Naive thymus-derived CD4-positive, alpha-beta T cell (primary cell): ENCODE data around the gene C1orf198. TPM values are rescaled to one million over a fixed set of nuclear protein-coding genes. Genes with fewer than 3 reads are reported as not detected.

ENCODE experiments used
- ATAC-seq: fragments of 150-1000 bp; cut with Tn5 transposase; 2 replicates; pipeline ENCODE4 v1.10.0; 2021; ENCODE audit warnings: mild to moderate bottlenecking, moderate library complexity
- CTCF ChIA-PET: fragments of 350-600 bp; sonication (Branson Sonifier 250); formaldehyde crosslinking; loops from one replicate; lab custom pipeline; 2021; ENCODE audit warnings: antibody characterized with exemption; lab: Charles Lee
- POLR2A ChIA-PET: fragments of 350-600 bp; sonication (Branson Sonifier 250); formaldehyde crosslinking; loops from one replicate; lab custom pipeline; 2021; ENCODE audit warnings: antibody characterized with exemption, inconsistent platforms; lab: Charles Lee
- DNase-seq, 9 donors: peaks; one replicate each; pipeline versions ENCODE4 v3.0.0 to v3.0.0-alpha.2; 2020 to 2022; ENCODE audit warnings: mixed read lengths in 1 of 9
- H3K27ac ChIP-seq: one replicate; pipeline ENCODE4 v1.7.0; 2013; ENCODE audit warnings: mild to moderate bottlenecking, low read depth, low read length, moderate library complexity
- H3K27me3 ChIP-seq, 2 donors: one replicate each; pipeline ENCODE4 v1.7.0; 2013; ENCODE audit warnings: low read length in 2 of 2, mild to moderate bottlenecking in 2 of 2, moderate library complexity in 2 of 2; ENCODE audit not compliant: control insufficient read depth in 2 of 2, insufficient read depth in 2 of 2
- H3K36me3 ChIP-seq, 3 experiments: 1 replicate in 2 of 3; 2 replicates in 1 of 3; pipeline ENCODE4 v1.7.0; 2013; ENCODE audit warnings: low read length in 3 of 3, mild to moderate bottlenecking in 3 of 3, moderate library complexity in 1 of 3; ENCODE audit not compliant: insufficient read depth in 3 of 3, control insufficient read depth in 2 of 3
- H3K4me1 ChIP-seq, 2 donors: one replicate each; pipeline ENCODE4 v1.7.0; 2013; ENCODE audit warnings: low read length in 2 of 2, mild to moderate bottlenecking in 2 of 2, moderate library complexity in 1 of 2; ENCODE audit not compliant: control insufficient read depth in 2 of 2, insufficient read depth in 2 of 2
- H3K4me3 ChIP-seq: 2 replicates; pipeline ENCODE4 v1.7.0; 2013; ENCODE audit warnings: mild to moderate bottlenecking, low read length
- H3K9me3 ChIP-seq, 3 experiments: 1 replicate in 2 of 3; 2 replicates in 1 of 3; pipeline ENCODE4 v1.7.0; 2013; ENCODE audit warnings: low read length in 3 of 3; ENCODE audit not compliant: control insufficient read depth in 2 of 3
- H3K27ac Mint-ChIP-seq, 9 donors: one replicate each; pipeline ENCODE4 v1.8.0; 2020 to 2022; ENCODE audit warnings: mixed read lengths in 9 of 9, mild to moderate bottlenecking in 8 of 9, moderate library complexity in 5 of 9, inconsistent platforms in 2 of 9
- H3K27me3 Mint-ChIP-seq, 5 donors: one replicate each; pipeline ENCODE4 v1.8.0; 2021 to 2022; ENCODE audit warnings: mixed read lengths in 5 of 5, mild to moderate bottlenecking in 1 of 5
- H3K36me3 Mint-ChIP-seq, 5 donors: one replicate each; pipeline ENCODE4 v1.8.0; 2020 to 2022; ENCODE audit warnings: mixed read lengths in 5 of 5, mild to moderate bottlenecking in 3 of 5, inconsistent platforms in 1 of 5
- H3K4me1 Mint-ChIP-seq, 7 donors: one replicate each; pipeline ENCODE4 v1.8.0; 2020 to 2022; ENCODE audit warnings: mixed read lengths in 7 of 7, mild to moderate bottlenecking in 3 of 7, inconsistent platforms in 1 of 7
- H3K4me3 Mint-ChIP-seq, 10 donors: one replicate each; pipeline ENCODE4 v1.8.0; 2020 to 2022; ENCODE audit warnings: mild to moderate bottlenecking in 10 of 10, mixed read lengths in 10 of 10, moderate library complexity in 6 of 10, inconsistent platforms in 2 of 10
- H3K9me3 Mint-ChIP-seq, 11 donors: one replicate each; pipeline ENCODE4 v1.8.0; 2020 to 2022; ENCODE audit warnings: mixed read lengths in 11 of 11, mild to moderate bottlenecking in 4 of 11, inconsistent platforms in 1 of 11, moderate library complexity in 1 of 11
- intact Hi-C, 2 donors: fragments of 100-400 bp; cut with micrococcal nuclease; formaldehyde crosslinking; loops; one replicate each; pipeline ENCODE4 v1.15.1; 2023
- polyA plus RNA-seq, 2 donors: library from polyadenylated mRNA; unstranded; fragments of 300-500 nt; fragmentation: Illumina TruSeq; gene quantifications; one replicate each; pipeline ENCODE4 v1.2.3, GENCODE V29; 2021
- total RNA-seq, 6 experiments: library from RNA in 5 of 6; stranded (reverse) in 5 of 6; gene quantifications; 1 replicate in 5 of 6; 2 replicates in 1 of 6; pipeline ENCODE4 v1.2.3 and lab custom pipeline; 2021 to 2026

C1orf198 gene
- total and polyA plus RNA-seq, 7 experiments from 2014 or later = 2.9 to 8.1 (median 4.4) TPM

DNA sequence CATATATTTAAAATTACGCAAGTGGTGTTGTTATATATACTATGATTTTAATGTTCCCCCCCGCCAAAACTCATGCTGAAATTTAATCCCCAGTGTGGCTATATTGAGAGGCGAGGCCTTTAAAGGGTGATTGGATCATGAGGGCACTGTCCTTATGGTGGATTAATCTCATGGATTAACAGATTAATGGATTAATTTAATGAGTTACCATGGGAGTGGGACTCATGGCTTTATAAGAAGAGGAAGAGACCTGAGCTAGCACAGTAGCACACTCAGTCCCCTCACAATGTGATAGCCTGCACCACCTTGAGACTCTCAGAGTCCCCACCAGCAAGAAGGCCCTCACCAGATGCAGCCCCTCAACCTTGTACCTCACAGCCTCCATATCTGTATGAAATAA, 34.8 kb downstream of the C1orf198 start:
- H3K27me3 ChIP-seq = no peaks in the 10 kb centered on the region
- peaks cover 0 to under 1% (median 0%) of the 10 kb centered on the region in 3 experiments for H3K36me3 ChIP-seq
- intact Hi-C loops = no loop called here
- ChIA-PET POLR2A (no interaction called here), CTCF (no interaction called here)
- H3K4me1 Mint-ChIP-seq = no peaks in the 10 kb centered on the region
- peaks cover 0 to 11% (median 10%) of the 10 kb centered on the region in 5 donors for H3K36me3 Mint-ChIP-seq
- no peaks in the 10 kb centered on the region for H3K9me3 ChIP-seq
- no peak overlapping the region for H3K27ac ChIP-seq
- no peak overlapping the region for H3K4me3 Mint-ChIP-seq
- peaks cover 0 to 18% (median 7%) of the 10 kb centered on the region in 11 donors for H3K9me3 Mint-ChIP-seq
- ATAC-seq = no peak
- DNase-seq = peak in 1 of 9 donors; percentile 4
- H3K27ac Mint-ChIP-seq = no peak overlapping the region
- H3K27me3 Mint-ChIP-seq = peaks cover 0 to 14% (median 12%) of the 10 kb centered on the region in 5 donors
- no peaks in the 10 kb centered on the region for H3K4me1 ChIP-seq
- no peak overlapping the region for H3K4me3 ChIP-seq

DNA sequence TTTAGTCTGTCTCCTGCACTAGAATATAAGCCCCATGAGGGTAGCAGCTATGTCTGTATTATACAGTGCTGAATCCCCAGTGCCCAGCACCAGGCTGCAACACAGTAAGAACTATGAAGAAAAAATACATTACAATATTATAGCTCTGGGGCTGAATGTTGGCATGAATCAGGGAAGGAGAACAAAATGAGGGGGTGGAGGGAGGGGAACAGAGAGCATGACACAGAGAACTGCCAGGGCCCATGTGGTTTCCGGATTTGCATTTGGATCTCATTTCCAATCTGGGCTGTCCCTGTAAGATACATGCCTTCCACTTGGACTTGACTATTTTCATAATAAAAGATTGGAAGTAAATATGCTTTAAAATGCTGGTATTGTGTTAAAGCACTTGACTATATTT, 35.8 kb downstream of the C1orf198 start:
- Histone ChIP-seq H3K9me3 (no peaks in the 10 kb centered on the region), H3K4me3 (no peak overlapping the region), H3K4me1 (no peaks in the 10 kb centered on the region), H3K27ac (no peak overlapping the region), H3K27me3 (no peaks in the 10 kb centered on the region), H3K36me3 (no peaks in the 10 kb centered on the region)
- POLR2A ChIA-PET = no interaction called here
- peaks cover 0 to 18% (median 7%) of the 10 kb centered on the region in 11 donors for H3K9me3 Mint-ChIP-seq
- DNase-seq = no peak
- H3K4me3 Mint-ChIP-seq = no peak overlapping the region
- peaks cover 0 to 14% (median 12%) of the 10 kb centered on the region in 5 donors for H3K27me3 Mint-ChIP-seq
- intact Hi-C loops = no loop called here
- H3K36me3 Mint-ChIP-seq = peaks cover 0 to 5% (median 1%) of the 10 kb centered on the region in 5 donors
- CTCF ChIA-PET = no interaction called here
- H3K27ac Mint-ChIP-seq = no peak overlapping the region
- H3K4me1 Mint-ChIP-seq = no peaks in the 10 kb centered on the region
- ATAC-seq = no peak

DNA sequence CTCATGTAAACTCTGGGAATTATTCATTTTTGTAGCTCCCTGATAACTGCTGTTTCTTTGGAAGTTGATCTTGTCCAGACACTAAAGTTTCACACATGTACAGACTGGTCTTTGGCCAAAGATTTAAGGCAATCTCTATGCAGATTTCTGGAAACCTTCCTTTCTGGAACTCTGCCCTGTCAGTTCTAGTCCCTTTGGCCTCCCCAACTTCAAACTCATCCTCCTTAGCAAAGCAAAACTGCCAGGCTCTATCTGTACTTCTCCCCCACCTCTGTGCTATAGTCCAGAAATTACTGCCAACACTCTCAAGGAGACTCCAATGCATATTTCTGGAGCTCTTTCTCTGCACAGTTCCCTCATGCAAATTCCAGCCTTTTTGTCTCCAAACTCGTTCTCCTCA, 36.5 kb downstream of the C1orf198 start:
- no peaks in the 10 kb centered on the region for H3K9me3 ChIP-seq
- ATAC-seq (no peak), DNase-seq (no peak)
- intact Hi-C loops = no loop called here
- no peak overlapping the region for H3K4me3 Mint-ChIP-seq
- no peaks in the 10 kb centered on the region for H3K36me3 ChIP-seq
- peaks cover 0 to 14% (median 12%) of the 10 kb centered on the region in 5 donors for H3K27me3 Mint-ChIP-seq
- POLR2A ChIA-PET = no interaction called here
- no peaks in the 10 kb centered on the region for H3K27me3 ChIP-seq
- CTCF ChIA-PET = no interaction called here
- H3K27ac Mint-ChIP-seq = no peak overlapping the region
- peaks cover 0 to 5% (median 0%) of the 10 kb centered on the region in 5 donors for H3K36me3 Mint-ChIP-seq
- H3K4me3 ChIP-seq = no peak overlapping the region
- H3K4me1 Mint-ChIP-seq = no peaks in the 10 kb centered on the region
- peaks cover 0 to 18% (median 7%) of the 10 kb centered on the region in 11 donors for H3K9me3 Mint-ChIP-seq
- no peaks in the 10 kb centered on the region for H3K4me1 ChIP-seq
- H3K27ac ChIP-seq = no peak overlapping the region

DNA sequence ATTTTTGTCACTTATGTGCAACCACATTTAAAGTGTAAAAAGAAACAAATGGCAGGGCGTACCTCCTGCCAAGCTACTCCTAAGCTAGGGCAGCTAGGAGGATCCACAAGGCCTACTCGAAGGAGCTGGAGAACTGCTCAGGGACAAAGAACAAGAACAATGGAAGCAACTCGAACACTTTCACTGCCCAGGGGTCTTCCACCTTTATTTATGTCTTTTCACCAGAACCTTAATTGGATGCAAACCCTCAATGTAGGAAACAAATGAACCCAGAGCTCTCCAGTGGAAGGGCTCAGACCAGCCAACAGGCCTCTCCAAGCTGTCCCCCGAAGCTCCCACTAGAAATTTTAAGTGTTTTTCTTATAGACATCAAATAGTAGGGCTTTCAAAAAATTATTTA, 39.9 kb downstream of the C1orf198 start:
- Mint-ChIP-seq H3K9me3 (peaks cover 0 to 18% (median 5%) of the 10 kb centered on the region in 11 donors), H3K27ac (no peak overlapping the region), H3K4me1 (no peaks in the 10 kb centered on the region), H3K27me3 (peaks cover 0 to 9% (median 6%) of the 10 kb centered on the region in 5 donors), H3K36me3 (peaks cover 0 to 5% (median 0%) of the 10 kb centered on the region in 5 donors), H3K4me3 (no peak overlapping the region)
- CTCF ChIA-PET = no interaction called here
- no peak for DNase-seq
- Histone ChIP-seq H3K36me3 (no peaks in the 10 kb centered on the region), H3K9me3 (no peaks in the 10 kb centered on the region), H3K4me3 (no peak overlapping the region), H3K27ac (no peak overlapping the region), H3K4me1 (no peaks in the 10 kb centered on the region), H3K27me3 (no peaks in the 10 kb centered on the region)
- POLR2A ChIA-PET = no interaction called here
- no peak for ATAC-seq
- intact Hi-C loops = no loop called here

DNA sequence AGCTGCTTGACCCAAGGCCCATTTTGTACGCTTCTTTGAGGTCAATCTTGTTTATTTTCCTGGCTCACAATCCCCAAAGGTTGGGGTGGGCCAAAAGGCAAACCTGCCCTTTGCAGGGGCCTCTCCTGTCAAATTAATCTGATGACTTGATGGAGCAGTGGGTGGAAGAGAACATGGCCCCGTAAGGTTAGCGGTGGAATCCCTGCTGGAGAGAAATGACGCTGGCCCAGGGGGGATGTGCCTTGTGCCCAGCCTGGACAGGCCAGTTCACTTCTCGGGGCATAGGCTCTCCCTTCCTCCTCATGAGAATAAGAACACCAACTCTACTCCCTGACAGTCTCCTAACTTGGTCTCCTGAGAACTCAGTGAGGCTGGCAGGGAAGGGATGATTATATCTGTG, 40.5 kb downstream of the C1orf198 start:
- Histone ChIP-seq H3K36me3 (no peaks in the 10 kb centered on the region), H3K27me3 (no peaks in the 10 kb centered on the region), H3K4me3 (no peak overlapping the region), H3K9me3 (no peaks in the 10 kb centered on the region), H3K4me1 (no peaks in the 10 kb centered on the region), H3K27ac (no peak overlapping the region)
- no peak overlapping the region for H3K27ac Mint-ChIP-seq
- peaks cover 0 to 5% (median 0%) of the 10 kb centered on the region in 5 donors for H3K36me3 Mint-ChIP-seq
- ATAC-seq (no peak), DNase-seq (no peak)
- CTCF ChIA-PET = no interaction called here
- POLR2A ChIA-PET = no interaction called here
- intact Hi-C loops = no loop called here
- H3K9me3 Mint-ChIP-seq = peaks cover 0 to 18% (median 5%) of the 10 kb centered on the region in 11 donors
- peaks cover 0 to 7% (median 5%) of the 10 kb centered on the region in 5 donors for H3K27me3 Mint-ChIP-seq
- no peak overlapping the region for H3K4me3 Mint-ChIP-seq
- no peaks in the 10 kb centered on the region for H3K4me1 Mint-ChIP-seq

DNA sequence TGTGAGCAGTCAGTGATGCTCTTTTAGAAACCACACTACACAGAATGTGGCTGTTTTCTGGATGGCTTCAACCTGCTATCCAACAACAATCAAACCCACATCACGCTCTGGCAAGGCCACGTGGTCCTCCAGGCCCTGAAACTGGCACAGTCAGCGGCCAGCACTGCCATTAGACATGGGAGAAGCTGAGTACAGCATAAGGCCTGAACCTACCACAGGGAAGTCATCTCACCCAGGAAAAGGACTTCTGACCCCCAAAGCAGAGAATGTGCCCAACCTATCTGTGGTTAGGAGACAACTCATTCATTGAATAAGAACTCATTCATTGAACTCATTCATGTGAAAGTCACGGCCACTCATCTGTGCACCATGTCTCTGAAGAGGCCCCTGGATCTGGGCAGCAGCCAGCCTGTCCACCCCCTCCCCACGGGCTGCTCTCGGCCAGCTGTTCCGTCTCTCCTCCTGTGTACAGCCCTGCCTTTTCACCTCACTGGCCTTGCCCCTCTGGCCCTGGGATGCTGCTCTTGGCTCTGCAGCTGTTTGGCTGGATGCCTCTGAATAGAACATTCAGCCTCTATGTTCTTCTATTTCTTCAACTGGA, 41.1 kb downstream of the C1orf198 start:
- CTCF ChIA-PET = no interaction called here

More for the DNA sequence above, 41.1 kb downstream of the C1orf198 start:
- Histone ChIP-seq H3K4me3 (no peak overlapping the region), H3K27me3 (no peaks in the 10 kb centered on the region), H3K36me3 (no peaks in the 10 kb centered on the region), H3K27ac (no peak overlapping the region), H3K4me1 (no peaks in the 10 kb centered on the region), H3K9me3 (no peaks in the 10 kb centered on the region)
- ATAC-seq (no peak), DNase-seq (no peak)
- Mint-ChIP-seq H3K36me3 (peaks cover 0 to 5% (median 0%) of the 10 kb centered on the region in 5 donors), H3K9me3 (peaks cover 0 to 17% (median 3%) of the 10 kb centered on the region in 11 donors), H3K27ac (no peak overlapping the region), H3K27me3 (peaks cover 0 to 6% (median 3%) of the 10 kb centered on the region in 5 donors), H3K4me3 (no peak overlapping the region), H3K4me1 (no peaks in the 10 kb centered on the region)
- intact Hi-C loops = no loop called here
- POLR2A ChIA-PET = no interaction called here
